PC-3 (cell line): Measurements from ENCODE around the gene PKNOX2. TPM values are rescaled to one million over a fixed set of nuclear protein-coding genes. Genes with fewer than 3 reads are reported as not detected.

Experiments used
- ATAC-seq: fragments of 200-7000 bp; cut with Tn5 transposase; 2 replicates; pipeline ENCODE4 v1.9.1; 2020; ENCODE audit warnings: mild to moderate bottlenecking, moderate library complexity
- BruUV-seq: library from RNA; stranded (reverse); fragments of 400-500 nt; replicated peaks from 2 replicates; lab custom pipeline; 2021; lab: Mats Ljungman, UMichigan
- CTCF ChIA-PET: fragments of 300-600 bp; sonication (Branson Sonifier 250); formaldehyde crosslinking; loops from one replicate; lab custom pipeline; 2022; ENCODE audit warnings: antibody characterized with exemption; lab: Charles Lee
- POLR2A ChIA-PET: fragments of 300-600 bp; sonication (Branson Sonifier 250); formaldehyde crosslinking; loops from one replicate; lab custom pipeline; 2022; ENCODE audit warnings: antibody characterized with exemption; ENCODE audit not compliant: unreplicated experiment; lab: Charles Lee
- DNase-seq: peaks from one replicate; pipeline ENCODE4 v3.0.0-alpha.2; 2015
- H2AFZ ChIP-seq: fragments of 300-600 bp; sonication (generic); 2 replicates; pipeline ENCODE4 v1.6.0; 2016; ENCODE audit warnings: antibody characterized with exemption, low read length
- H3F3A ChIP-seq: fragments of 300-600 bp; sonication (generic); one replicate; pipeline ENCODE4 v1.6.0; 2017; ENCODE audit warnings: antibody characterized with exemption, low read length, control low read depth, mild to moderate bottlenecking; ENCODE audit not compliant: unreplicated experiment
- H3K27ac ChIP-seq: fragments of 300-600 bp; sonication (generic); 2 replicates; pipeline ENCODE4 v1.5.1; 2016; ENCODE audit warnings: mild to moderate bottlenecking, low read length
- H3K27me3 ChIP-seq: fragments of 300-600 bp; sonication (generic); 2 replicates; pipeline ENCODE4 v1.6.1; 2016; ENCODE audit warnings: low read length, mixed read lengths
- H3K36me3 ChIP-seq: fragments of 300-600 bp; sonication (generic); 2 replicates; pipeline ENCODE4 v1.6.1; 2016; ENCODE audit warnings: low read depth, mixed run types, low read length, mixed read lengths
- H3K4me1 ChIP-seq: fragments of 300-600 bp; sonication (generic); 2 replicates; pipeline ENCODE4 v1.5.1; 2016; ENCODE audit warnings: low read length; ENCODE audit not compliant: insufficient read depth
- H3K4me2 ChIP-seq: fragments of 300-600 bp; sonication (generic); 2 replicates; pipeline ENCODE4 v1.6.0; 2016; ENCODE audit warnings: low read length
- H3K4me3 ChIP-seq: fragments of 300-600 bp; sonication (generic); 2 replicates; pipeline ENCODE4 v1.5.1; 2016; ENCODE audit warnings: mild to moderate bottlenecking, low read length, mixed read lengths
- H3K79me2 ChIP-seq: fragments of 300-600 bp; sonication (generic); 2 replicates; pipeline ENCODE4 v1.6.1; 2017; ENCODE audit warnings: low read length, mixed read lengths
- H3K9ac ChIP-seq: fragments of 300-600 bp; sonication (generic); 2 replicates; pipeline ENCODE4 v1.6.0; 2016; ENCODE audit warnings: mild to moderate bottlenecking, low read length
- H3K9me2 ChIP-seq: fragments of 300-600 bp; sonication (generic); replicated peaks from 2 replicates; pipeline ENCODE4 v1.6.1; 2016; ENCODE audit warnings: mixed run types, low read length, mixed read lengths
- H3K9me3 ChIP-seq: fragments of 300-600 bp; sonication (generic); 2 replicates; pipeline ENCODE4 v1.6.1; 2016; ENCODE audit warnings: low read length, mixed read lengths
- H4K20me1 ChIP-seq: fragments of 300-600 bp; sonication (generic); 2 replicates; pipeline ENCODE4 v1.6.1; 2016; ENCODE audit warnings: low read length, mixed read lengths
- EZH2 ChIP-seq: fragments of 300-600 bp; sonication (generic); IDR thresholded peaks from one replicate; pipeline ENCODE4 v1.6.1; 2017; ENCODE audit warnings: antibody characterized with exemption, mild to moderate bottlenecking, low read length; ENCODE audit not compliant: unreplicated experiment
- EZH2phosphoT487 ChIP-seq: fragments of 300-600 bp; sonication (generic); IDR thresholded peaks from 2 replicates; pipeline ENCODE4 v1.6.1; 2018; ENCODE audit warnings: mild to moderate bottlenecking, antibody characterized with exemption, low read length, borderline replicate concordance
- intact Hi-C: fragments of 100-400 bp; cut with micrococcal nuclease; formaldehyde crosslinking; loops from 2 replicates; pipeline ENCODE4 v1.9.0; 2023
- total RNA-seq: library from RNA; depleted of rRNA; stranded (reverse); fragments of >200 nt; gene quantifications from 2 replicates; pipeline ENCODE4 v1.2.3, GENCODE V29; 2014
- TF ChIP-seq, protein P1 (sequence below): fragments of 300-600 bp; sonication (generic); conservative IDR thresholded peaks from 2 replicates; pipeline ENCODE4 v1.5.1; 2017; ENCODE audit warnings: antibody characterized with exemption, low read depth, mild to moderate bottlenecking, low read length

PKNOX2 gene
- total RNA-seq, 1 experiment from 2014 or later: not detected

DNA sequence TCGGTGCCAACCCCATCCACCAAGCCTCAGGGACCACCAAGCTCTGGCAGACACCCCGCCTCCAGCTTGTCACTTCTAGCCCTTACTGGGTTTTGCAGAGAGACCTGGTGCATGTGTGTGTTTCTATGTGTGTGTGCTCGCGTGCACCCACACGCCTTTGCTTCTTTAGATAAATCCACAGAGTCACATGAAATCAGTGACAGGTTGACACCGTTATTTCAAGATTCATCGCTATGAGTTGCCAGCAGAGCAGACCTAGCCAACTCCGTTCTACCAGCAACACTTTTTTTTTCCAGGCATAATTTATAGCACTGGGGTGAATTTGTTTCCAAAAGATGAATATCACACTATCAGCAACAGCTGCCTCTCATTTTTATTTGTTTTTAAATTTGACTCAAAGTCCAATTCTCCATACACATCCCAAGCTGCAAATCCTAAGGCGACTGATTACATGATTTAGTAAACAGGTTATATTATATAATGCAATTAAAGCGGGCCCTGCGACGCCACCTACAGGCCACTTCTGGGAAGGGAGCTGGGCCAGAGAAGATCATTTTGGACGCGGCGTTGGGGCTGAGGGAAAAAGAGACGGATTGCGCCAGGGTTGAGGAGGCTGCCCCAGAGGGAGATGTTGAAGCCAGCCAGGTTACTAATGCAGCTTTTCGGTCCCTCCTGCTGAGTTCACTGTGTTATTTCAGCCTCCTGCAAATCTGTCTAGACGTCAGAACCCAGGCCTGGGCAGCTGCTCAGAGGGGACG lies 181.0 kb downstream of the PKNOX2 start:
- H3K9me2 ChIP-seq: no peaks in the 10 kb centered on the region
- no peak overlapping the region for H3K4me2 ChIP-seq
- TF ChIP-seq, protein P1, sequence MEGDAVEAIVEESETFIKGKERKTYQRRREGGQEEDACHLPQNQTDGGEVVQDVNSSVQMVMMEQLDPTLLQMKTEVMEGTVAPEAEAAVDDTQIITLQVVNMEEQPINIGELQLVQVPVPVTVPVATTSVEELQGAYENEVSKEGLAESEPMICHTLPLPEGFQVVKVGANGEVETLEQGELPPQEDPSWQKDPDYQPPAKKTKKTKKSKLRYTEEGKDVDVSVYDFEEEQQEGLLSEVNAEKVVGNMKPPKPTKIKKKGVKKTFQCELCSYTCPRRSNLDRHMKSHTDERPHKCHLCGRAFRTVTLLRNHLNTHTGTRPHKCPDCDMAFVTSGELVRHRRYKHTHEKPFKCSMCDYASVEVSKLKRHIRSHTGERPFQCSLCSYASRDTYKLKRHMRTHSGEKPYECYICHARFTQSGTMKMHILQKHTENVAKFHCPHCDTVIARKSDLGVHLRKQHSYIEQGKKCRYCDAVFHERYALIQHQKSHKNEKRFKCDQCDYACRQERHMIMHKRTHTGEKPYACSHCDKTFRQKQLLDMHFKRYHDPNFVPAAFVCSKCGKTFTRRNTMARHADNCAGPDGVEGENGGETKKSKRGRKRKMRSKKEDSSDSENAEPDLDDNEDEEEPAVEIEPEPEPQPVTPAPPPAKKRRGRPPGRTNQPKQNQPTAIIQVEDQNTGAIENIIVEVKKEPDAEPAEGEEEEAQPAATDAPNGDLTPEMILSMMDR: peak; percentile 96
- no peak for TF ChIP-seq EZH2phosphoT487
- no peaks in the 10 kb centered on the region for H3K36me3 ChIP-seq
- no peaks in the 10 kb centered on the region for H3K9me3 ChIP-seq
- ChIA-PET POLR2A (no interaction called here), CTCF (interaction anchor here (0.5 to 2.2 kb wide), 10 partner anchors 12 to 469 kb away, joined by 3 to 10 read pairs (median 4); partner anchors contain the start of gene PKNOX2)
- H3K4me3 ChIP-seq: no peak overlapping the region
- H3K79me2 ChIP-seq: no peaks in the 10 kb centered on the region
- no peak overlapping the region for H3K9ac ChIP-seq
- H3F3A ChIP-seq: no peaks in the 10 kb centered on the region
- H4K20me1 ChIP-seq: no peaks in the 10 kb centered on the region
- H3K27ac ChIP-seq: no peak overlapping the region
- DNase-seq: peak; percentile 74
- H2AFZ ChIP-seq: no peak overlapping the region
- peaks cover 44% of the 10 kb centered on the region for H3K27me3 ChIP-seq
- H3K4me1 ChIP-seq: no peaks in the 10 kb centered on the region
- intact Hi-C loops: loop anchor here (1.0 to 5.0 kb wide), 3 partner anchors 62 to 254 kb away; no protein-coding TSS in a partner anchor
- no TSS peak for BruUV-seq
- ATAC-seq: peak; percentile 81

DNA sequence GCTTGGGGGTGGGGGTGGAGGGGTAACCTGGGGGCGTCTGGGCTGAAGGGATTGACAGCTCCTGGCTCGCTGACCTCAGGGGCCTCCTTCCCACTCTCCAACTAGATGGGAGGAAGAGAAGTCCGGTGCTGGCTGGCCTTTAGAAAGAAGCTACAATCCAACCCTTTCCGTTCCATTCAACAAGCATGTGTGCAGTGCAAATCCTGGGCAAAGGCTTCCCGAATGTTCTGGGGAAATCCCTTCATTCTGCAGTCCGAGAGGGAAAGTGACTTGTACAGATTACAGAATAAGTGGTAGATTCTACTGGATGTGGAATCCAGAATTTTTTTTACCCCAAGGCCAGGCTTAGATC lies 181.6 kb downstream of the PKNOX2 start:
- Histone ChIP-seq H3K4me1 (no peaks in the 10 kb centered on the region), H3K9me3 (no peaks in the 10 kb centered on the region), H3K9ac (no peak overlapping the region), H3K9me2 (no peaks in the 10 kb centered on the region), H2AFZ (no peak overlapping the region), H3K4me3 (no peak overlapping the region), H3K27me3 (peaks cover 45% of the 10 kb centered on the region), H3K4me2 (no peak overlapping the region), H3K27ac (no peak overlapping the region), H3K36me3 (no peaks in the 10 kb centered on the region), H4K20me1 (no peaks in the 10 kb centered on the region), H3K79me2 (no peaks in the 10 kb centered on the region), H3F3A (no peaks in the 10 kb centered on the region)
- DNase-seq (no peak), ATAC-seq (no peak)
- ChIA-PET CTCF (interaction anchor here (0.5 to 2.2 kb wide), 9 partner anchors 11 to 470 kb away, joined by 3 to 10 read pairs (median 4); partner anchors contain the start of gene PKNOX2), POLR2A (no interaction called here)
- TF ChIP-seq EZH2: no peak
- TF ChIP-seq EZH2phosphoT487: no peak
- TF ChIP-seq, protein P1: no peak
- BruUV-seq: no TSS peak
- intact Hi-C loops: loop anchor here (5.0 kb wide), 2 partner anchors 61 to 179 kb away; no protein-coding TSS in a partner anchor
